ENCODE measurements around the gene NDUFB8.

The NDUFB8 gene

DNA sequence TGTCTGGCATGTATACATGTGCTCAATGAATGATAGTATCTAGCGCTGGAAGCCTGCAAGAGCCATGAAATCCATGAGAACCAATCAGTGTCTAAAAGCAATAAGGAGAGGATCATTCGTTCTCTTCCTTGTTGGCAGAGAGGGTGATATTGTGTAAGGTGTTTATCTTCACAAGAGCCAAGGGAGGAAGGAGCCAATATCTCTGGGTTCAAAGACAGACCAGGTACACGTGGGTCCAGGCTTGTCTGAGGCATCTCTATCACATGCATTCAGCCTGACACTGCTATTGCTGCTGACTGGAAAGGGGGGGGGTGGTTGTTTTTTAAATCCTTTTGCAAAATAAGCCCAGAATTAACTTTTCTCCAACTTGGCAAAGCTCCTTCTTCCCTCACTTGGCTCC lies 14.1 kb downstream of the NDUFB8 start:
- Histone ChIP-seq H3K4me1 (ENCODE audit: control insufficient read depth, insufficient read depth, low read length) (peaks cover 7% of the 10 kb centered on the region), H3K27ac (ENCODE audit: low read depth, low read length) (no peak overlapping the region), H3K4me3 (ENCODE audit: low read length) (no peak overlapping the region), H3K9ac (ENCODE audit: low read length) (no peak overlapping the region), H3K36me3 (ENCODE audit: control insufficient read depth, insufficient read depth, low read length) (peaks cover 6% of the 10 kb centered on the region), H3K27me3 (ENCODE audit: control insufficient read depth, insufficient read depth, low read length) (peaks cover 2% of the 10 kb centered on the region)

DNA sequence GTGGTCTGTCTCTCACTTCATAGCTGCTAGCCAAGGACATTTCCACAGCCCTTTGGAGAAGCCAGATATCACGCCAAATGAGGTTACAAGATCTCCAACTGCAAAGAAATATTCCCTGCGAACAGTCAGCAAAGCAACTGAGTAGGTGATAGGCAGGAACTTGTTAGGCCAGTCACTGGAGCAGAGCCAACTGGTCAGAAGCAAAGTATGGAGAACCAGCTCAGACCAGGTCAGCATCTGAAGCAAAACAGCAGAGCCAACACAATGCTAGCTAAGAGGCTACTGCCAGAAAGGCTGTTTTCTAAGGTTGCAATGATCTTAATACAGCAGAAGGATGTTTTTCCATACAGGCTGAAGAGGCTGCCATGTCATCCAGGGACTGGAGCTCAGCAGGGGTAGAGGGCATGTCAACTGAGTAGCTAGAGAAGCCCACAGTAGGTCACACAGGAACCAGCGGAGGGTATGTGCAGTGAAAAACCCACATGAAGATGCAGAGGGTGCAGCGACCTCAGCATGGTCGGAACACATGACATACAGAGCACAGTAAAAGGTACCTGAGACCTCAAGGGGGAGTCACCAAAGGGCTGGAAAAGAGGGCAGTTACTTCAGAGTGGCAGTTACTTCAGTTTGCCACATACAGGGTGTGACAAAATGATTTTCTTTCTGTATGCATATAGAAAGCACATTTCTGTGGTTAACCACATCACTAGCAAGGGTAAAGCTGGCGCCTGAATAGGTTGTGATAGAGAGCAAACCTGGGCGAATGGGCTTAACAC lies 18.9 kb downstream of the NDUFB8 start:
- Histone ChIP-seq H3K36me3 (ENCODE audit: control insufficient read depth, insufficient read depth, low read length) (peaks cover 24% of the 10 kb centered on the region), H3K9ac (ENCODE audit: low read length) (no peak overlapping the region), H3K4me3 (ENCODE audit: low read length) (no peak overlapping the region), H3K27me3 (ENCODE audit: control insufficient read depth, insufficient read depth, low read length) (no peaks in the 10 kb centered on the region), H3K27ac (ENCODE audit: low read depth, low read length) (no peak overlapping the region), H3K4me1 (ENCODE audit: control insufficient read depth, insufficient read depth, low read length) (no peaks in the 10 kb centered on the region)

- no peaks in the 10 kb centered on the region for H3K27me3 ChIP-seq (ENCODE audit: control insufficient read depth, insufficient read depth, low read length)
- peaks cover 30% of the 10 kb centered on the region for H3K36me3 ChIP-seq (ENCODE audit: control insufficient read depth, insufficient read depth, low read length)
- H3K4me3 ChIP-seq (ENCODE audit: low read length): no peak overlapping the region
- H3K27ac ChIP-seq (ENCODE audit: low read depth, low read length): no peak overlapping the region
- H3K9ac ChIP-seq (ENCODE audit: low read length): no peak overlapping the region
- H3K4me1 ChIP-seq (ENCODE audit: control insufficient read depth, insufficient read depth, low read length): no peaks in the 10 kb centered on the region
Measured at GRCh38 chr10:100509241-100509840, 20.3 kb downstream of the NDUFB8 start.

GRCh38 chr10:100508691-100509150 lies 20.9 kb downstream of the NDUFB8 start:
- peaks cover 30% of the 10 kb centered on the region for H3K36me3 ChIP-seq (ENCODE audit: control insufficient read depth, insufficient read depth, low read length)

DNA sequence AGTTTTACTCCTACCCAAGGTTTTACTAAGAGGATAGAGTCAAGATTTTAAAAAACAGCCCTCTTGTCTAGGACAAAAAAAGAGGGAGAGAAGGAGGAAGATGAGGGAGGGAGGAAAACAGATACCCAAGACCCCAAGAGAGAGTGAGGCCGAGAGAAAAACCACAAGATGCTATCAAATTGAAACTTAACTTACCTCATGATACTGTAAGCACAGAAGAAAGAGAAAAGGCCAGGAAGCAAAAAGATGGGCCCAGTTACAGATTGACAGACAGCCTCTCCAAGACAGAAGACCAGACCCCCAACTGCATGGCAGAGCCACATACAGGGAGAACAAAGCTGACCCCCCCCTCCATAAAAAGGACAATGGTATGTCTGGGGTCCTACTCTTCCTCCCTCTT lies 21.4 kb downstream of the NDUFB8 start:
- H3K4me1 ChIP-seq (ENCODE audit: control insufficient read depth, insufficient read depth, low read length): no peaks in the 10 kb centered on the region
- no peak overlapping the region for H3K4me3 ChIP-seq (ENCODE audit: low read length)
- H3K27ac ChIP-seq (ENCODE audit: low read depth, low read length): no peak overlapping the region
- peaks cover 30% of the 10 kb centered on the region for H3K36me3 ChIP-seq (ENCODE audit: control insufficient read depth, insufficient read depth, low read length)
- no peak overlapping the region for H3K9ac ChIP-seq (ENCODE audit: low read length)
- no peaks in the 10 kb centered on the region for H3K27me3 ChIP-seq (ENCODE audit: control insufficient read depth, insufficient read depth, low read length)

More at GRCh38 chr10:100508691-100509150, 20.9 kb downstream of the NDUFB8 start:
- Histone ChIP-seq H3K27ac (ENCODE audit: low read depth, low read length) (no peak overlapping the region), H3K9ac (ENCODE audit: low read length) (no peak overlapping the region), H3K4me1 (ENCODE audit: control insufficient read depth, insufficient read depth, low read length) (no peaks in the 10 kb centered on the region), H3K27me3 (ENCODE audit: control insufficient read depth, insufficient read depth, low read length) (no peaks in the 10 kb centered on the region), H3K4me3 (ENCODE audit: low read length) (no peak overlapping the region)

DNA sequence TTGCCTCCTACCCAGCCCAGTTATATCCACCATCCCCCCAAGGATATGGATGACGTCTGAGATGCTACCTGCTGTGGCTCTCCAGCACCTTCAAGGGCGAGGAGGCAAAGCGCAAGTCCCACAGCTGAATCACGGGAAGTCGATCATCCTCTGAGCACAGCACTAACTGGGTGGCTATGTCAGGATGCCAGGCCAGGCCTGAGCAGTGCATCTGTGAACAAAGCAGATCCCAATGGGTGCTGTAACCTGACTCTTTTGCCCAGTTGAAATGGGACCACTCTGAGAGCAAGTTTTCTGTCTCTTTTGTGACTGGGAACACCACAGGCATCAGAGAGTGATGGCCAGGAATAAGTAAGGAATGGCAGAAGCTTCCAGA lies 22.3 kb downstream of the NDUFB8 start:
- no peaks in the 10 kb centered on the region for H3K27me3 ChIP-seq (ENCODE audit: control insufficient read depth, insufficient read depth, low read length)
- peaks cover 31% of the 10 kb centered on the region for H3K36me3 ChIP-seq (ENCODE audit: control insufficient read depth, insufficient read depth, low read length)
- no peak overlapping the region for H3K4me3 ChIP-seq (ENCODE audit: low read length)
- no peaks in the 10 kb centered on the region for H3K4me1 ChIP-seq (ENCODE audit: control insufficient read depth, insufficient read depth, low read length)
- H3K9ac ChIP-seq (ENCODE audit: low read length): no peak overlapping the region
- no peak overlapping the region for H3K27ac ChIP-seq (ENCODE audit: low read depth, low read length)

GRCh38 chr10:100506596-100507356 lies 22.9 kb downstream of the NDUFB8 start:
- Histone ChIP-seq H3K9ac (ENCODE audit: low read length) (no peak overlapping the region), H3K4me3 (ENCODE audit: low read length) (no peak overlapping the region), H3K27ac (ENCODE audit: low read depth, low read length) (no peak overlapping the region), H3K36me3 (ENCODE audit: control insufficient read depth, insufficient read depth, low read length) (peaks cover 31% of the 10 kb centered on the region), H3K27me3 (ENCODE audit: control insufficient read depth, insufficient read depth, low read length) (no peaks in the 10 kb centered on the region), H3K4me1 (ENCODE audit: control insufficient read depth, insufficient read depth, low read length) (no peaks in the 10 kb centered on the region)

DNA sequence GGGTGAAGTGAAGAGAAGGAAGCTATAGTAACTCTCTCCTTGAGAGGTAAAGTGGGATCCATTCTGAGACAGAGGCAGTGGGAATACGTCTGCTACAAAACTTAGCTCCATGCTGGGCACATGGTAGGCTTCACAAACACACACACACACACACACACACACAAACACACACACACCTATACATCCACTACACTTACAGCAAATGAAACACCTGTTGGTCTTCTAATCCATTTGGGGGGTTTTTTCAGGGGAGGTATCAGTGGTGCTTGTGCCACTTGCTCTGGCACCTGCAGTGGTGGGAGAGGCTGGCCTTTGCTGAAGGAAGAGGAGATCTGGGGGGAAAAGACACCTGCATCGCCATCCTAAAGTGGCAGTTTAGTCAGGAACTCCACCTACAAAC lies 24.5 kb downstream of the NDUFB8 start:
- Histone ChIP-seq H3K9ac (ENCODE audit: low read length) (no peak overlapping the region), H3K27ac (ENCODE audit: low read depth, low read length) (no peak overlapping the region), H3K4me3 (ENCODE audit: low read length) (no peak overlapping the region), H3K27me3 (ENCODE audit: control insufficient read depth, insufficient read depth, low read length) (no peaks in the 10 kb centered on the region), H3K4me1 (ENCODE audit: control insufficient read depth, insufficient read depth, low read length) (no peaks in the 10 kb centered on the region), H3K36me3 (ENCODE audit: control insufficient read depth, insufficient read depth, low read length) (peaks cover 27% of the 10 kb centered on the region)

DNA sequence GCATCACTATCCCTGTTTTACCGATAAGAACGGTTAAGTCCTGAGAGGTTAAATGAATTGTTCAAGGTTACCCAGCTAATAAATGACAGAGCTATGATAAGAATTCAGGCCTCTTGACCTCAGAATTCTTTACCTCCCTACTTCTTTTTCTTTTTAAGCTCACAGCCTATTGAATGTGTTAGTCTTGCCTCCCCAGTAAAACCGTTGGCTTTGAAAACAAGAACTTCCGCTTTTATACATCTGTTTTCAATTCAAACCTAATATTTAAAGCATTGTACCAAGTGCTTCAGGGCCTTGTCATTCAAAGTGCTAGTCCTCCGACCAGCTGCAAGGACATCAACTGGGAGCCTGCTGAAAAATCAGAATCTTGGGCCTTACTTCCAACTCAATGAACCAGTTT lies 25.6 kb downstream of the NDUFB8 start:
- Histone ChIP-seq H3K4me1 (ENCODE audit: control insufficient read depth, insufficient read depth, low read length) (no peaks in the 10 kb centered on the region), H3K36me3 (ENCODE audit: control insufficient read depth, insufficient read depth, low read length) (peaks cover 33% of the 10 kb centered on the region), H3K4me3 (ENCODE audit: low read length) (no peak overlapping the region), H3K27me3 (ENCODE audit: control insufficient read depth, insufficient read depth, low read length) (no peaks in the 10 kb centered on the region), H3K9ac (ENCODE audit: low read length) (no peak overlapping the region), H3K27ac (ENCODE audit: low read depth, low read length) (no peak overlapping the region)

- no peak overlapping the region for H3K4me3 ChIP-seq (ENCODE audit: low read length)
- H3K9ac ChIP-seq (ENCODE audit: low read length): no peak overlapping the region
- no peaks in the 10 kb centered on the region for H3K4me1 ChIP-seq (ENCODE audit: control insufficient read depth, insufficient read depth, low read length)
- peaks cover 42% of the 10 kb centered on the region for H3K36me3 ChIP-seq (ENCODE audit: control insufficient read depth, insufficient read depth, low read length)
- no peak overlapping the region for H3K27ac ChIP-seq (ENCODE audit: low read depth, low read length)
- no peaks in the 10 kb centered on the region for H3K27me3 ChIP-seq (ENCODE audit: control insufficient read depth, insufficient read depth, low read length)
Measured at GRCh38 chr10:100502926-100503494, 26.7 kb downstream of the NDUFB8 start.

GRCh38 chr10:100501423-100501822 lies 28.2 kb downstream of the NDUFB8 start:
- Histone ChIP-seq H3K9ac (ENCODE audit: low read length) (no peak overlapping the region), H3K36me3 (ENCODE audit: control insufficient read depth, insufficient read depth, low read length) (peaks cover 43% of the 10 kb centered on the region), H3K4me3 (ENCODE audit: low read length) (no peak overlapping the region), H3K27me3 (ENCODE audit: control insufficient read depth, insufficient read depth, low read length) (no peaks in the 10 kb centered on the region), H3K27ac (ENCODE audit: low read depth, low read length) (no peak overlapping the region), H3K4me1 (ENCODE audit: control insufficient read depth, insufficient read depth, low read length) (no peaks in the 10 kb centered on the region)

DNA sequence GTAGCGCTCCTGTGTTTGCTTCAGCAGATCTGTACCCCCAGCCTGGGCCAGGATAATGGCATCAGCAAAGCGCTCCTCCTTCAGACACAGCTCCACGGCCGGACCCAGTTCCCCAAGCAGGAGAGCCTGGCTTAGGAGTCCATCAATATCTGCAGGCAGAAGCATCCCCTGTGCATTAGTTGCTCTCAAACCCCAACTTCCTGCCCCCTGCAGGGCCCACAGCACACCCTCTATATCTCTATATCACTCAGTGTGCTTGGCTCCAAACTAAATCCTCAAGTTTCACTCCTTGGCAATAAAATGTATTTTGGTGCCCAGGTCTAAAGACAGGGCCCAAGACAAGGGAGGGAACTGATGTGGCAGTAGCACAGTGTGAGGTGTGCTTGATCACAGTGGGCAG lies 31.6 kb downstream of the NDUFB8 start:
- peaks cover 39% of the 10 kb centered on the region for H3K36me3 ChIP-seq (ENCODE audit: control insufficient read depth, insufficient read depth, low read length)
- no peaks in the 10 kb centered on the region for H3K27me3 ChIP-seq (ENCODE audit: control insufficient read depth, insufficient read depth, low read length)

More for the DNA sequence above, 31.6 kb downstream of the NDUFB8 start:
- no peak overlapping the region for H3K9ac ChIP-seq (ENCODE audit: low read length)
- H3K4me3 ChIP-seq (ENCODE audit: low read length): no peak overlapping the region
- H3K4me1 ChIP-seq (ENCODE audit: control insufficient read depth, insufficient read depth, low read length): no peaks in the 10 kb centered on the region
- no peak overlapping the region for H3K27ac ChIP-seq (ENCODE audit: low read depth, low read length)
